Cardiac muscle cell (in vitro differentiated cells and primary cell): Measurements from ENCODE around the gene C1R. TPM values are rescaled to one million over a fixed set of nuclear protein-coding genes. Genes with fewer than 3 reads are reported as not detected.
A peak's percentile ranks its signal among the peaks of the same experiment; 100 is the strongest.

Source experiments
- DNase-seq, 2 donors: peaks; one replicate each; pipeline versions ENCODE4 v3.0.0 to v3.0.0-alpha.2; 2010 to 2017; ENCODE audit warnings: low read depth in 1 of 2, low spot score in 1 of 2
- H3K27ac ChIP-seq: fragments of 200-600 bp; sonication (generic); 2 replicates; pipeline ENCODE4 v1.5.1; 2016
- H3K27me3 ChIP-seq: fragments of 200-600 bp; sonication (generic); 2 replicates; pipeline ENCODE4 v1.6.0; 2016; ENCODE audit warnings: control low read depth
- H3K36me3 ChIP-seq: fragments of 200-600 bp; sonication (generic); 2 replicates; pipeline ENCODE4 v1.5.1; 2016; ENCODE audit warnings: control low read depth
- H3K4me1 ChIP-seq: fragments of 200-600 bp; sonication (generic); 2 replicates; pipeline ENCODE4 v1.8.1; 2017; ENCODE audit warnings: low read depth, mild to moderate bottlenecking, mixed run types
- H3K4me3 ChIP-seq: fragments of 200-600 bp; sonication (generic); 2 replicates; pipeline ENCODE4 v1.5.1; 2016; ENCODE audit warnings: mild to moderate bottlenecking
- H3K9me3 ChIP-seq: fragments of 200-600 bp; sonication (generic); 2 replicates; pipeline ENCODE4 v1.5.1; 2017; ENCODE audit warnings: low read depth, mild to moderate bottlenecking, control low read depth
- polyA plus RNA-seq: library from polyadenylated mRNA; unstranded; fragments of >200 nt; fragmentation: Nextera tagmentation; extraction: Ambion mirVana; gene quantifications from 2 replicates; pipeline ENCODE4 v1.2.1, GENCODE V29; 2016
- total RNA-seq: library from RNA; depleted of rRNA; stranded (reverse); fragments of >200 nt; gene quantifications from 2 replicates; pipeline ENCODE4 v1.2.3, GENCODE V29; 2016
- TF ChIP-seq, protein P1 (sequence below): IDR thresholded peaks from 2 replicates; pipeline ENCODE4 v1.5.1; 2012; ENCODE audit warnings: low read depth, mild to moderate bottlenecking, low read length

The C1R gene
- total and polyA plus RNA-seq, 2 experiments from 2014 or later: 1.5 to 2.4 TPM

DNA sequence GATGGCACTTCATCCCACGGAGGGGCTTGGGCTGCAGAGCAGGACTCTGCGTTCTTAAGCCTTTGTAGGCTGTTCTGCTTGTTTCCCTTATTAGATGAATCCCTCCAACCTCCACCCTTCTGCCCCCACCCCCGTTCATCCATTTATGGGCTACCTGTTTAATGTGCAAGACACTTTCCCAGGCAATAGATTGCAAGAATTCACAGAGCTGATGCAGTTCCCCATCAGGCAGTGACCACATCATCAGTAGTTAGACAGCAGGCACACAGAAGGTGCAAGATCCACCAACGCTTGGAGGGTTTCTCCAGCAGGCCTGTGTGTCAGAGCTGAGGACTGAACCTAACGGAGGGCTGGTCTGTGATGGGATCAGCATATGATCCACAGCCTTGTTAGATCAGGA, 1.2 kb upstream of the C1R start:
- Histone ChIP-seq H3K36me3 (no peaks in the 10 kb centered on the region), H3K27me3 (no peaks in the 10 kb centered on the region), H3K4me3 (no peak overlapping the region), H3K9me3 (no peaks in the 10 kb centered on the region), H3K4me1 (peaks cover 4% of the 10 kb centered on the region), H3K27ac (no peak overlapping the region)
- DNase-seq: no peak
- TF ChIP-seq, protein P1, sequence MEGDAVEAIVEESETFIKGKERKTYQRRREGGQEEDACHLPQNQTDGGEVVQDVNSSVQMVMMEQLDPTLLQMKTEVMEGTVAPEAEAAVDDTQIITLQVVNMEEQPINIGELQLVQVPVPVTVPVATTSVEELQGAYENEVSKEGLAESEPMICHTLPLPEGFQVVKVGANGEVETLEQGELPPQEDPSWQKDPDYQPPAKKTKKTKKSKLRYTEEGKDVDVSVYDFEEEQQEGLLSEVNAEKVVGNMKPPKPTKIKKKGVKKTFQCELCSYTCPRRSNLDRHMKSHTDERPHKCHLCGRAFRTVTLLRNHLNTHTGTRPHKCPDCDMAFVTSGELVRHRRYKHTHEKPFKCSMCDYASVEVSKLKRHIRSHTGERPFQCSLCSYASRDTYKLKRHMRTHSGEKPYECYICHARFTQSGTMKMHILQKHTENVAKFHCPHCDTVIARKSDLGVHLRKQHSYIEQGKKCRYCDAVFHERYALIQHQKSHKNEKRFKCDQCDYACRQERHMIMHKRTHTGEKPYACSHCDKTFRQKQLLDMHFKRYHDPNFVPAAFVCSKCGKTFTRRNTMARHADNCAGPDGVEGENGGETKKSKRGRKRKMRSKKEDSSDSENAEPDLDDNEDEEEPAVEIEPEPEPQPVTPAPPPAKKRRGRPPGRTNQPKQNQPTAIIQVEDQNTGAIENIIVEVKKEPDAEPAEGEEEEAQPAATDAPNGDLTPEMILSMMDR: no peak

DNA sequence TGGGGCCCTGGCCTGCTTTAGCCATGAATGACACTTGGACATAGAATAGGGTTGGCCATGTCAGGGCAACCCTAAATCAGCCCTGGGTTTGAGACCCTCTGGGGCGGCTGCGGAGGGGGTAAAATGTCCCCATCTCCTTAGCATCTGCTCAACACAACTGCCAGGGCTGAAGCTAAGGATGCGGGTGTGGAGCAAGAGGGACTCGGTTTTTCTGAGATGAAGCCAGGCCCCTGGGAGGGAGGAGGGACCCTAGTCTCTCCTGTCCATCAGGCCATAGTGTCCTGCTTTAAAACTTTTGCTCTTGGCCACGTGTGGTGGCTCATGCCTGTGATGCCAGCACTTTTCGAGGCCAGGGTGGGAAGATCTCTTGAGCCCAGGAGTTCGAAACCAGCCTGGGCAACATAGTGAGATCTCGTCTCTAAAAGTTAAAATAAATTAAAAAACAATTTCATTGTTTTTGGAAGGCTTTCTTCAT, 778 bp upstream of the C1R start:
- Histone ChIP-seq H3K9me3 (no peaks in the 10 kb centered on the region), H3K27me3 (no peaks in the 10 kb centered on the region), H3K36me3 (no peaks in the 10 kb centered on the region), H3K4me3 (no peak overlapping the region), H3K27ac (no peak overlapping the region), H3K4me1 (peaks cover 4% of the 10 kb centered on the region)
- no peak for DNase-seq
- TF ChIP-seq, protein P1: no peak

DNA sequence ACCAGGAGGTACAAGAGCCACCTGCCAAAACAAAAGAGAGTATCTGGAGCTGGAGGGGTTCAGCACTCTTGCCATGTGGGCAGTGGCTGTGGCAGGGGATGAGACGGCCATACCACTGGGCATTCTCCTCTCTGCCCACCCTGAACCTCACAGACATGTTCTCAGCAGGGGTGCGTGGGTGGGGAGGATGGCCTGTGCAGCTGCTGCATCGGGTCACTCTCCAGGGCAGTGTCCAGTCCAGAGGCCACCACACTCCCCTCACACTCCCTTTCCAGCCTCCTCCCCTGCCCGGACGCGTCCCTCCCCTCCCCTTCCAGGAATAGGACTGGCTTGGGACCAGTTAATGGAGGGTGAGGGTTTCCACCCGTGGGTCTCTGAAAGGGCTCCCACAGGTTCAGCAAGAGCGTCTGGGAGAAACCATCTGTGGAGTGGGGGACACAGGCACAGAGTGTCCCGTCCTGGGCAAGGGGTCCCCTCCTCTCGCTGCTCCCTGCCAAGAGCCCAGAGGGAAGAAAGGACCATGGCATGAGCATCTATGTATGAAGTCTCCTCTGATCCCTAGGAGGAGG, 501 bp downstream of the C1R start:
- peak in 1 of 2 donors; percentile 46 for DNase-seq
- TF ChIP-seq, protein P1: no peak
- peaks cover 4% of the 10 kb centered on the region for H3K4me1 ChIP-seq
- H3K27ac ChIP-seq: no peak overlapping the region
- H3K4me3 ChIP-seq: no peak overlapping the region
- H3K27me3 ChIP-seq: no peaks in the 10 kb centered on the region
- H3K36me3 ChIP-seq: no peaks in the 10 kb centered on the region
- H3K9me3 ChIP-seq: no peaks in the 10 kb centered on the region

DNA sequence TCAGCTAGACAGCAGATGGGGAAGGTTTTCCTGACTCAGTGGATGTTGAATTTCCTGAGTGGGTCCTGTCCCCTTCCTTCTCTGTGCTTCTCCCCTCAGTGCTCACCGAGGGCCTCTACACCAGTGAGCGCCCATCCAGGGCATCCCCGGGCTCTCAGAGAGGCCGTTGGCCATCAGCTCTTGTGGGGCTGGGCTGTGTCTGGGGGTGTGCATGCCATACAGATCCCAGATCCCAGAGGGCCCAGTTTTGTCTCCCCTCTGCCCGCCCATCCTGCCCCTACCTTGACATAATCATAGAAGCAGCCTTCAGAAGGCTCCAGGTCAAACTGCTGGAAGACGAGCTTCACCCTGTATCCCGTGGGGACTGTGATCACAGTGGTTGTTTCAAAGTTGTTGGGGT, 1.1 kb downstream of the C1R start:
- TF ChIP-seq, protein P1: no peak
- no peak for DNase-seq
- H3K9me3 ChIP-seq: no peaks in the 10 kb centered on the region
- H3K27me3 ChIP-seq: no peaks in the 10 kb centered on the region
- H3K27ac ChIP-seq: no peak overlapping the region
- H3K4me3 ChIP-seq: no peak overlapping the region
- H3K36me3 ChIP-seq: no peaks in the 10 kb centered on the region
- H3K4me1 ChIP-seq: peaks cover 4% of the 10 kb centered on the region

DNA sequence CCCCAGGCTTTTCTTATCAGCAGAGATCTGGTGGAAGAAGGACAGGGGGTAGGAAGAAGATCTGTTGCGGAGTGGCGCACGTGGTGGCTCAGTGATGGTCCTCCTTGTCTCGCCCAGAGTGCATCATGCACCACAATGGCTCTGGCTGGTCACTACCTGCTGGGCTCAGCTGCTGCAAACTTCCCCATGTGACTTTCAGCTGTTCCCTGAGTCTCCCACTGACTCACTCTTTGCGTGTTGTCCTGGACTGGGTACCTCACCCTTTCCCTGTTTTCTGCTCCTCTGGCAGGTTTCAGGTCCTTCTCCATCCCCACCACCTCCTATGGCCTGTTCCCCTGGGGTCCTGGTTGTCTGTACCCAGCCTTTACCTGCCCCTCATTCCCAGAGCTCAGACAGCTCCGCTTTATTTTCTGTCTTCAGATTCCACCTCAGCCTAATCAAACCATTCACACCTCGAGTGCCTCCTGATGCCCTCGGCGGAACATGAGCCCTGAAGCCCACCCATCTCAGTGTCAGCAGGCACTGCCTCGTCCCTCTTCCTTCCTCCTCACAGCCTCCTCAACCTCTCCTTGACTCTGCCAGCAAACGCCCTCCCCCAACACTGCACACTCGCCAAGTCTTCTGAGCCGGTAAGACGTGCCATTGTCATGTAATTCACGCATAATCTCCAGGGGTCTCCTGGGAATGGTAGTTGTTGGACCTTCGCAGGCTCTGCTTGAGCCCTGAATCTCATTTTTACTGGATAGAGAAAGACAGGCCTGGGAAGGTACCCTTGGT, 1.8 kb downstream of the C1R start:
- Histone ChIP-seq H3K27me3 (no peaks in the 10 kb centered on the region), H3K4me3 (no peak overlapping the region), H3K27ac (no peak overlapping the region), H3K36me3 (no peaks in the 10 kb centered on the region), H3K9me3 (no peaks in the 10 kb centered on the region), H3K4me1 (peaks cover 4% of the 10 kb centered on the region)
- DNase-seq: peak in 1 of 2 donors; percentile 30
- TF ChIP-seq, protein P1: no peak
